ENCODE data around the gene LIN37. TPM values are rescaled to one million over a fixed set of nuclear protein-coding genes. Genes with fewer than 3 reads are reported as not detected.
"Not testable (repeated sequence)": the region's sequence is repeated elsewhere in the genome, so short reads cannot be mapped to it uniquely, and the experiment has no call there.

LIN37 gene
- total RNA-seq, 2 experiments from 2014 or later = 18.3 to 22.4 TPM

GRCh38 chr19:35767288-35768081 lies 19.1 kb downstream of the LIN37 start:
- Mint-ChIP-seq H3K36me3 (peaks cover 9% of the 10 kb centered on the region), H3K4me3 (no peak overlapping the region), H3K9me3 (no peaks in the 10 kb centered on the region), H3K4me1 (peaks cover 3% of the 10 kb centered on the region), H3K27me3 (no peaks in the 10 kb centered on the region), H3K27ac (no peak overlapping the region)
- POLR2A ChIA-PET = interaction anchor here (1.1 to 2.6 kb wide), 3 partner anchors 10 to 22 kb away, joined by 4 to 5 read pairs (median 5); partner anchors contain the start of genes HSPB6, LIN37, PSENEN and U2AF1L4
- ATAC-seq (ENCODE audit: low read depth) (no peak), DNase-seq (no peak)

- peaks cover 9% of the 10 kb centered on the region for H3K36me3 Mint-ChIP-seq
- POLR2A ChIA-PET = interaction anchor here (1.1 to 2.6 kb wide), 2 partner anchors 20 to 23 kb away, joined by 4 to 5 read pairs; partner anchors contain the start of genes LIN37, PSENEN and U2AF1L4
- H3K9me3 Mint-ChIP-seq = no peaks in the 10 kb centered on the region
- peaks cover 3% of the 10 kb centered on the region for H3K4me1 Mint-ChIP-seq
- ATAC-seq (ENCODE audit: low read depth) (no peak), DNase-seq (no peak)
- no peak overlapping the region for H3K27ac Mint-ChIP-seq
- H3K27me3 Mint-ChIP-seq = no peaks in the 10 kb centered on the region
- no peak overlapping the region for H3K4me3 Mint-ChIP-seq
Measured at GRCh38 chr19:35768082-35768421, 19.7 kb downstream of the LIN37 start.

GRCh38 chr19:35772362-35772761 lies 24.0 kb downstream of the LIN37 start:
- ATAC-seq (ENCODE audit: low read depth); H3K27me3 Mint-ChIP-seq; H3K4me3 Mint-ChIP-seq; POLR2A ChIA-PET; H3K36me3 Mint-ChIP-seq; H3K9me3 Mint-ChIP-seq; DNase-seq; H3K27ac Mint-ChIP-seq: not testable (repeated sequence)
- peaks cover 20% of the 10 kb centered on the region for H3K4me1 Mint-ChIP-seq

- POLR2A ChIA-PET = interaction anchor here (1.2 kb wide), 1 partner anchor 130 kb away, joined by 4 read pairs; no protein-coding TSS in a partner anchor
- Mint-ChIP-seq H3K4me1 (peaks cover 20% of the 10 kb centered on the region), H3K27me3 (no peaks in the 10 kb centered on the region), H3K4me3 (no peak overlapping the region), H3K9me3 (no peaks in the 10 kb centered on the region), H3K27ac (no peak overlapping the region), H3K36me3 (peaks cover 7% of the 10 kb centered on the region)
- ATAC-seq (ENCODE audit: low read depth) = no peak
- no peak for DNase-seq
Measured at GRCh38 chr19:35773020-35773806, 24.8 kb downstream of the LIN37 start.

DNA sequence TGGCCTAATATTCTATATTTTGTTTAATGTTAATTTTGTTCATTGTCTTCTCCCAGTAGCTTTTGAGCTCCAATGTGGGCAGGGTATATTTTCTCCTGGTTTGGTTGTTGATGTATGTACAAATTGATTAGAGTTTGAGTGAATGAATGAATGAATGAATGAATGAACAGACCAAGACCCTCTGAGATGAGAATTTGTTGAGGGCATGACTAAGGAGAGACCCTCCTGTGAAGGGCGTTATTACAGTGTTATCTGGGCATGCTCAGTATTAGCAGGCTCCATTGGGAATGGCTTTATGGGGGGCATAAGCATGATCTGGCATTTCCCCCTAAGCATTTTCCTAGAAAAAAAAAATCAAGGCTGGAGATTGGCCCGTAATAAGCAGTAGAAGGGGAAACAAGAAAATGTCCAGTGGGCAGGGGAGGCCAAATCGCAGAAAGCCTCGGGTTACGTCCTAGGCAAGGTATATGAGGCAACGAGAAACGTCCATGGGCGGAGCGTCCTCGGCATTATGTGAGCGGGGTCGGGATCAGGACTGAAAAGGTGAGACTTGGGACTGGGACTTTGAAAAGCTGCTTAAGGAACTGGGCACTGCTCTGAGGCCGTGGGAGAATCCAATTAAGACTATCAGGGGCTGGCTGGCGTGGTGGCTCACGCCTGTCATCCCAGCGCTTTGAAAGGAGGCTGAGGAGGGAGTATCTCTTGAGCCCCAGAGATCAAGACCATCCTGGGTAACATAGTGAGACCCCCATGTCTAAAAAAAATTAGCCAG lies 26.1 kb downstream of the LIN37 start:
- no peaks in the 10 kb centered on the region for H3K9me3 Mint-ChIP-seq
- ATAC-seq (ENCODE audit: low read depth) = no peak
- peak overlapping the region; percentile 74 for H3K4me3 Mint-ChIP-seq
- H3K27ac Mint-ChIP-seq = no peak overlapping the region
- peaks cover 1% of the 10 kb centered on the region for H3K36me3 Mint-ChIP-seq
- no peak for DNase-seq
- no peaks in the 10 kb centered on the region for H3K27me3 Mint-ChIP-seq
- peaks cover 22% of the 10 kb centered on the region for H3K4me1 Mint-ChIP-seq
- POLR2A ChIA-PET = interaction anchor here (0.7 to 1.2 kb wide), 4 partner anchors 12 to 502 kb away, joined by 3 to 4 read pairs (median 4); no protein-coding TSS in a partner anchor

- Mint-ChIP-seq H3K9me3 (no peaks in the 10 kb centered on the region), H3K27me3 (no peaks in the 10 kb centered on the region), H3K27ac (no peak overlapping the region), H3K36me3 (peaks cover 1% of the 10 kb centered on the region), H3K4me3 (peak overlapping the region; percentile 74), H3K4me1 (peaks cover 22% of the 10 kb centered on the region)
- DNase-seq (no peak), ATAC-seq (ENCODE audit: low read depth) (no peak)
- POLR2A ChIA-PET = interaction anchor here (0.7 kb wide), 2 partner anchors 13 to 502 kb away, joined by 3 to 4 read pairs; no protein-coding TSS in a partner anchor
Measured at GRCh38 chr19:35775046-35775297, 26.6 kb downstream of the LIN37 start.

DNA sequence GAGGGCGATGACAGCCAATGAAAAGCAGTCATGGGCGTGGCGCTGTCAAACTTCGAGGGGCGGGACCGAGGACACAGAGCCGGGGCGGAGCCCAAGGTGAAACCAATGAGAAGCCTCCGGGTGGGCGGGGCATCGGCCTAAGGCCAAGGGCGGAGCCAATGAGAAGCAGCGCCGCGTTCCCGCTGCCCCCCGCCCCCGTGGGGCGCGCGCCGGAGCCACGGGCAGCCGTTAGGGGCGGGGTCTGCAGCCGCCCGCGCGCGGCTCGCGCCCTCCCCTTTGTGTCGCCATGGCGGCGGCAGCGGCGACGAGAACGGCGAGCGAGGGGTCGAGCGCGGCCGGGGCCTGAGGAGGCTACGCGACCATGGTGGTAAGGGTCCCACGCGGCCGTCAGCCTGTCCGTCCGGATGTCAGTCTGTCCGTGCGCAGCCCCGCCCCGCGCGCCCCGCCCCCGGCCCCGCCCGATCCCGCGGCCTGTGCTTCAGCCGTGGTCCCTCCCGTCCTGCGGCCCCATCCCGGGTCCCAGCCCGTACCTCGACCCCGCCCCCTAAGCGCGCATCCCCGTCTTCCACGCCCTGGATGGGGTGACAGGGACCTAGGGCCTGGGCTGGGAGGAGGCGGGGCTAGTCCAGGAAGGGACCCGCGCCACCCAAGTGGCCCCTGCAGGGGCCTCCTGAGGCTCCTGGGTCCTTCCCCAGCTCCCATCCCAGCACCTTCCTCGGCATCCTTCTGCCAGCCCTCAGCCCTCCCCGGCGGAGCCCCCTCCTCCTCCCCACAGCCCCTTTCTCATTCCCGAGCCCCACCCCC lies 27.1 kb downstream of the LIN37 start, which contains the start of gene ARHGAP33:
Gene ARHGAP33 (plus strand): TSS at position 267 of the 804 bp plus-strand sequence. CDS start 95 bp downstream, at position 362.
- H3K4me1 Mint-ChIP-seq = peaks cover 22% of the 10 kb centered on the region
- H3K27ac Mint-ChIP-seq = peak within 1 kb of the TSS; percentile 88
- POLR2A ChIA-PET = interaction anchor here (0.7 to 1.2 kb wide), 2 partner anchors 13 to 278 kb away, joined by 3 read pairs; partner anchors contain the start of gene THAP8
- peak within 1 kb of the TSS; percentile 95 for H3K4me3 Mint-ChIP-seq
- ATAC-seq (ENCODE audit: low read depth) (peak; percentile 92), DNase-seq (peak; percentile 99)
- no peaks in the 10 kb centered on the region for H3K9me3 Mint-ChIP-seq
- H3K27me3 Mint-ChIP-seq = no peaks in the 10 kb centered on the region
- peaks cover 1% of the 10 kb centered on the region for H3K36me3 Mint-ChIP-seq

DNA sequence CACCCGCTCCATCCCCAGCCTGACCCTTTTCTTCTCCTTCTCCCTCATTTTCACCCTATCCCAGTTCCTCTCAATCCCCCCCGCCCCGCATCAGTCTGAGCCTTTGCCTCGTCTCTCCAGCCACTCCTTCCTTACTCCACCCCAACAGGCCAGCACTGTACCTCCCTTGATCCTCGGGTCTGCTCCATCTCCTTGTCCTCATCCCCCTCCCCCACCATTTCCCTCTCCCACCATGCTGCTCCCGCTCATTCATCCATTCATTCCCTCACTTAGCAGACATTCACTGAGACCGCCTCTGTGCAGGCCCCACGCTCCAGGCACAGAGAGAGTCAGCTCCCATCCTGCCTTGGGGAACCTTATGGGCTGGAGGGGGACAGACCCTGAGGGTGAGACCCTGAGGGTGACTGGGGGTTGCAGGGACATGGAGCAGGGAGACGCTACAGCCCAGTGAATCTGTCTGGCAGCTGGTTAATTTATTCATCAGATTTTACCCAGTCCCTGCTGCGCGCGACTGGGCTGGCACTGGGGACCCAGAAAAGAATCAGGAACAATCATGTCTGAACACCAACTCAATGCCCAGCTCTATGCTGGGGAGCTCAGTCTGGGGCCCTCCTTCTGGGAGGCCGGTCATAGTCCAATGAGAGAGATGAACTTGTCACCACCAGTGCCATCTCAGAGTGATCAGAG lies 27.9 kb downstream of the LIN37 start:
- Mint-ChIP-seq H3K9me3 (no peaks in the 10 kb centered on the region), H3K4me3 (peak overlapping the region; percentile 95), H3K4me1 (peaks cover 22% of the 10 kb centered on the region), H3K27ac (peak overlapping the region; percentile 88), H3K36me3 (peaks cover 4% of the 10 kb centered on the region), H3K27me3 (no peaks in the 10 kb centered on the region)
- ATAC-seq (ENCODE audit: low read depth) = no peak
- POLR2A ChIA-PET = interaction anchor here (0.8 to 1.2 kb wide), 2 partner anchors 10 to 277 kb away, joined by 3 read pairs; partner anchors contain the start of gene THAP8
- no peak for DNase-seq

GRCh38 chr19:35777086-35777841 lies 28.9 kb downstream of the LIN37 start:
- H3K36me3 Mint-ChIP-seq = peaks cover 5% of the 10 kb centered on the region
- H3K4me1 Mint-ChIP-seq = peaks cover 22% of the 10 kb centered on the region
- no peak for DNase-seq
- H3K27ac Mint-ChIP-seq = peak overlapping the region; percentile 2
- no peak for ATAC-seq (ENCODE audit: low read depth)
- POLR2A ChIA-PET = interaction anchor here (0.8 kb wide), 1 partner anchor 9 kb away, joined by 3 read pairs; no protein-coding TSS in a partner anchor
- peak overlapping the region; percentile 95 for H3K4me3 Mint-ChIP-seq
- H3K27me3 Mint-ChIP-seq = no peaks in the 10 kb centered on the region
- H3K9me3 Mint-ChIP-seq = no peaks in the 10 kb centered on the region

- Mint-ChIP-seq H3K27me3 (no peaks in the 10 kb centered on the region), H3K9me3 (no peaks in the 10 kb centered on the region), H3K4me3 (no peak overlapping the region), H3K36me3 (peaks cover 7% of the 10 kb centered on the region), H3K27ac (no peak overlapping the region), H3K4me1 (peaks cover 23% of the 10 kb centered on the region)
- DNase-seq (no peak), ATAC-seq (ENCODE audit: low read depth) (no peak)
- POLR2A ChIA-PET = no interaction called here
Measured at GRCh38 chr19:35777961-35778360, 29.6 kb downstream of the LIN37 start.

DNA sequence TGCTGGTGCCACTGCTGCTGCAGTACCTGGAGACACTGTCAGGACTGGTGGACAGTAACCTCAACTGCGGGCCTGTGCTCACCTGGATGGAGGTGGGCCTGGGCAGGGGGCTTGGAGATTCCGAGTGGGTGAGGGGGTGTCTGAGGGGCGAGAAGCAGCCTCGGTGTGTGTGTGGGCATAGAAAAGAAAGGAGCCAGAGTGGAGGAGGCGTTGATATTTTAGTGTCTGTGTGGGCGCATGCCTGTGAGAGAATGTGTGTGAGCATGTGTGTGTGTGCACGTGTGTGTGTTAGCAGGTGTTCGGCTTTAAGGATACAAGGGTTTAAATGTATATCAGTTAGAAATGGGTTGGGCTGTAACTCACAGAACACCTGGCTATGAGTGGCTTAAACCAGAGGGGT lies 30.7 kb downstream of the LIN37 start:
- no peak overlapping the region for H3K27ac Mint-ChIP-seq
- no peak for ATAC-seq (ENCODE audit: low read depth)
- no peaks in the 10 kb centered on the region for H3K27me3 Mint-ChIP-seq
- no peak for DNase-seq
- H3K4me1 Mint-ChIP-seq = peaks cover 28% of the 10 kb centered on the region
- no peak overlapping the region for H3K4me3 Mint-ChIP-seq
- H3K36me3 Mint-ChIP-seq = peaks cover 10% of the 10 kb centered on the region
- POLR2A ChIA-PET = no interaction called here
- H3K9me3 Mint-ChIP-seq = no peaks in the 10 kb centered on the region

Data from activated naive CD8-positive, alpha-beta T cell treated with anti-CD3 and anti-CD28 coated beads, Interleukin-2, amount 10 ng/mL, durations not matched to agents 7 days and 5 days (primary cell).